Bronchial epithelial cell (primary cell): Measurements from ENCODE around the gene SLC26A5. TPM values are rescaled to one million over a fixed set of nuclear protein-coding genes. Genes with fewer than 3 reads are reported as not detected.
A peak's percentile ranks its signal among the peaks of the same experiment; 100 is the strongest.
"Not testable (repeated sequence)": the region's sequence is repeated elsewhere in the genome, so short reads cannot be mapped to it uniquely, and the experiment has no call there.

ENCODE experiments used
- DNase-seq: peaks from one replicate; pipeline ENCODE4 v3.0.0-alpha.2; 2010; ENCODE audit warnings: low read depth
- FAIRE-seq: peaks from 2 replicates; lab custom pipeline; 2011; peaks lifted over from hg19 to GRCh38; lab: Jason Lieb, UNC
- H3K27me3 ChIP-seq: 2 replicates; pipeline ENCODE4 v1.5.1; 2011; ENCODE audit warnings: low read length; ENCODE audit not compliant: control insufficient read depth, insufficient read depth
- H3K36me3 ChIP-seq: 2 replicates; pipeline ENCODE4 v1.5.1; 2011; ENCODE audit warnings: low read length; ENCODE audit not compliant: control insufficient read depth, insufficient read depth
- H3K4me3 ChIP-seq: 2 replicates; pipeline ENCODE4 v1.5.1; 2011; ENCODE audit warnings: mild to moderate bottlenecking, low read depth, low read length, control low read depth
- total RNA-seq: library from RNA; depleted of rRNA; stranded (reverse); fragments of >200 nt; gene quantifications from 2 replicates; pipeline ENCODE4 v1.2.1, GENCODE V29; 2014
- TF ChIP-seq, protein P1 (sequence below): IDR thresholded peaks from 2 replicates; pipeline ENCODE4 v1.5.1; 2011; ENCODE audit warnings: mild to moderate bottlenecking, moderate library complexity, low read length, control low read depth, inconsistent platforms; ENCODE audit not compliant: insufficient read depth, severe bottlenecking

Gene SLC26A5
- total RNA-seq, result not detected in 2 replicates

- TF ChIP-seq, protein P1, sequence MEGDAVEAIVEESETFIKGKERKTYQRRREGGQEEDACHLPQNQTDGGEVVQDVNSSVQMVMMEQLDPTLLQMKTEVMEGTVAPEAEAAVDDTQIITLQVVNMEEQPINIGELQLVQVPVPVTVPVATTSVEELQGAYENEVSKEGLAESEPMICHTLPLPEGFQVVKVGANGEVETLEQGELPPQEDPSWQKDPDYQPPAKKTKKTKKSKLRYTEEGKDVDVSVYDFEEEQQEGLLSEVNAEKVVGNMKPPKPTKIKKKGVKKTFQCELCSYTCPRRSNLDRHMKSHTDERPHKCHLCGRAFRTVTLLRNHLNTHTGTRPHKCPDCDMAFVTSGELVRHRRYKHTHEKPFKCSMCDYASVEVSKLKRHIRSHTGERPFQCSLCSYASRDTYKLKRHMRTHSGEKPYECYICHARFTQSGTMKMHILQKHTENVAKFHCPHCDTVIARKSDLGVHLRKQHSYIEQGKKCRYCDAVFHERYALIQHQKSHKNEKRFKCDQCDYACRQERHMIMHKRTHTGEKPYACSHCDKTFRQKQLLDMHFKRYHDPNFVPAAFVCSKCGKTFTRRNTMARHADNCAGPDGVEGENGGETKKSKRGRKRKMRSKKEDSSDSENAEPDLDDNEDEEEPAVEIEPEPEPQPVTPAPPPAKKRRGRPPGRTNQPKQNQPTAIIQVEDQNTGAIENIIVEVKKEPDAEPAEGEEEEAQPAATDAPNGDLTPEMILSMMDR, result no peak
- H3K4me3 ChIP-seq, result peak within 1 kb of the TSS; percentile 27
- FAIRE-seq, result no peak
- H3K27me3 ChIP-seq, result peaks cover 13% of the 10 kb centered on the region
- DNase-seq, result peak; percentile 18
- H3K36me3 ChIP-seq, result no peaks in the 10 kb centered on the region
Measured at GRCh38 chr7:103446049-103446520, at the start of gene SLC26A5. Gene SLC26A5 (minus strand): TSS chr7:103446207. CDS start chr7:103421514, 24,693 bp downstream.

GRCh38 chr7:103487419-103487818, 41.4 kb upstream of the SLC26A5 start:
- DNase-seq, result no peak
- FAIRE-seq, result no peak
- Histone ChIP-seq H3K27me3 (no peaks in the 10 kb centered on the region), H3K4me3 (no peak overlapping the region), H3K36me3 (no peaks in the 10 kb centered on the region)
- TF ChIP-seq, protein P1, result no peak

GRCh38 chr7:103486873-103487272, 40.9 kb upstream of the SLC26A5 start:
- H3K4me3 ChIP-seq, DNase-seq, H3K27me3 ChIP-seq, FAIRE-seq, H3K36me3 ChIP-seq: not testable (repeated sequence)

DNA sequence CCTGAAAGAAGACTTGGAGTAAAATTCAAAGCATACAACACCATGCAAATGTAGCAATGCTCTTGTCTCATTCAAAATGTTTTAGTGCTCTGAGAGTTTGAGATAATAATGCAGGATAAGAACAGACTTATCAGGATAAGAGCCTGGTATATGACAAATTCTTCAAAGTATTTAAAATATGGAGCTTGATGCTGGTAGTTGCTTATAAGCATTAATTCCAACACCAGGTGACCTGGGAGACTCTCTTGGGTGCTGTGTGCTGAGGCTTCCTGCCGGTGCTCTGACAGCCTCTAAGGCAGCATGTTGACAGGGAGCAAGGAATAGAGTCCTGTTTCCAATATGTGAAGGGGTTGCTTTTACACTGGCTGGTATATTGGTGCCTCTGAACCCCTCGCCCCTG, 34.8 kb upstream of the SLC26A5 start:
- TF ChIP-seq, protein P1, result no peak
- Histone ChIP-seq H3K36me3 (no peaks in the 10 kb centered on the region), H3K4me3 (no peak overlapping the region), H3K27me3 (no peaks in the 10 kb centered on the region)
- no peak for FAIRE-seq
- no peak for DNase-seq

GRCh38 chr7:103474956-103475355, 28.9 kb upstream of the SLC26A5 start:
- TF ChIP-seq, protein P1, result no peak
- FAIRE-seq (no peak), DNase-seq (no peak)
- Histone ChIP-seq H3K27me3 (no peaks in the 10 kb centered on the region), H3K36me3 (no peaks in the 10 kb centered on the region), H3K4me3 (no peak overlapping the region)

DNA sequence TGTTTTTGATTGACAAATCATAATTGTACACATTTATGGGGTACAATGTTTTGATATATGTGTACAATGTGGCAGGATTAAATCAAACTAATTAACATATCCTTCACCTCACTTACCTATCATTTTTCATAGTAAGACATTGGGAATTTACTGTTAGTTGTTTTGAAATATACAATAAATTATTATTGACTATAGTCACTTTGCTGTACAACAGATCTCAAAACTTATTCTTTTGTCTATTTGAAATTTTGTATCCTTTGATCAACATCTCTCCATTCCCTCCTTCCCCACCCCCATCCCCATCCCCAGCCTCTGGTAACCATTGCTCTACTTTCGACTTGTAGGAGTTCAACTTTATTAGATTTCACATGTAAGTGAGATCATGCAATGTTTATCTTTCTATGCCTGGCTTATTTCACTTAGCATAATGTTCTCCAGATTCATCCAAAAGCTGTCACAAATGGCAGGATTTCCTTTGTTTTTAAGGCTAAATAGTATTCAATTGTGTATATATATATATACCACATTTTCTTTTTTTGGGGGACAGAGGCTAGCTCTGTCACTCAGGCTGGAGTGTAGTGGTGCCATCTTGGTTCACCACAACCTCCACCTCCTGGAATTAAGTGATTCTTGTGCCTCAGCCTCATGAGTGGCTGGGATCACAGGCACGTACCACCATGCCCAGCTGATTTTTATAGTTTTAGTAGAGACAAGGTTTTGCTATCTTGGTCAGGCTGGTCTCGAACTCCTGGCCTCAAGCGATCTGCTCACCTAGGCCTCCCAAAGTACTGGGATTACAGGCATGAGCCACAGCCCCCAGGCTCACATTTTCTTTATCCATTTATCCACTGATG, 23.3 kb upstream of the SLC26A5 start:
- Histone ChIP-seq H3K36me3 (no peaks in the 10 kb centered on the region), H3K4me3 (no peak overlapping the region), H3K27me3 (no peaks in the 10 kb centered on the region)
- DNase-seq (no peak), FAIRE-seq (no peak)
- TF ChIP-seq, protein P1, result no peak
